A549 treated with ZK216348 at 1 μM for 4 hours (cell line): ENCODE measurements around the gene CNTN3. TPM values are rescaled to one million over a fixed set of nuclear protein-coding genes. Genes with fewer than 3 reads are reported as not detected.

Source experiments
- total RNA-seq: library from RNA; stranded (reverse); fragments of 200-300 nt; extraction: Qiagen RNA extraction; gene quantifications from 5 replicates; pipeline ENCODE4 v1.2.3, GENCODE V29; 2022; ENCODE audit warnings: low read depth

Gene CNTN3
- total RNA-seq: not detected in 5 replicates

GRCh38 chr3:74614107-74614967, at the start of gene CNTN3:
TSS of gene CNTN3 (minus strand) at chr3:74614659. CDS start at chr3:74521112, 93,547 bp downstream.

